HepG2 (cell line): Measurements from ENCODE around the gene SIK2. TPM values are rescaled to one million over a fixed set of nuclear protein-coding genes. Genes with fewer than 3 reads are reported as not detected.
A peak's percentile ranks its signal among the peaks of the same experiment; 100 is the strongest.

ENCODE experiments used
- FOXO1 ChIP-seq: sonication (generic); formaldehyde crosslinking; IDR thresholded peaks from 2 replicates; pipeline ENCODE4 v1.4.0; 2020; ENCODE audit warnings: missing genetic modification reagents
- HMGXB3 ChIP-seq: sonication (generic); formaldehyde crosslinking; IDR thresholded peaks from 2 replicates; pipeline ENCODE4 v1.4.0; 2020; ENCODE audit warnings: missing genetic modification reagents, borderline replicate concordance
- KLF16 ChIP-seq, 2 experiments: sonication (generic) in 1 of 2; formaldehyde crosslinking in 1 of 2; IDR thresholded peaks; 2 replicates each; pipeline versions ENCODE4 v1.6.1 to v1.8.0; 2016 to 2023; ENCODE audit warnings: missing genetic modification reagents in 2 of 2, missing compliant biosample characterization in 1 of 2
- NFAT5 ChIP-seq: sonication (generic); formaldehyde crosslinking; IDR thresholded peaks from 2 replicates; pipeline ENCODE4 v1.4.0; 2020; ENCODE audit warnings: missing genetic modification reagents
- POLR2AphosphoS5 ChIP-seq: IDR thresholded peaks from 2 replicates; pipeline ENCODE4 v1.6.1; 2012; ENCODE audit warnings: low read depth, low read length
- SKIL ChIP-seq: sonication (generic); formaldehyde crosslinking; IDR thresholded peaks from 2 replicates; pipeline ENCODE4 v1.8.0; 2022; ENCODE audit warnings: missing genetic modification reagents, mild to moderate bottlenecking, moderate library complexity, borderline replicate concordance
- TBX3 ChIP-seq: fragments of 450-650 bp; IDR thresholded peaks from 2 replicates; pipeline ENCODE4 v1.6.1; 2017; ENCODE audit warnings: antibody characterized with exemption, mild to moderate bottlenecking, inconsistent platforms, borderline replicate concordance
- TEAD3 ChIP-seq: optimal IDR thresholded peaks from 2 replicates; pipeline ENCODE3; 2016; ENCODE audit warnings: borderline replicate concordance
- ZNF180 ChIP-seq: sonication (generic); formaldehyde crosslinking; IDR thresholded peaks from 2 replicates; pipeline ENCODE4 v1.4.0; 2020; ENCODE audit warnings: low read depth, missing genetic modification reagents, borderline replicate concordance
- ZNF251 ChIP-seq: sonication (generic); formaldehyde crosslinking; IDR thresholded peaks from 2 replicates; pipeline ENCODE4 v1.9.0; 2021; ENCODE audit warnings: mild to moderate bottlenecking, missing genetic modification reagents
- ZNF367 ChIP-seq: sonication (generic); formaldehyde crosslinking; IDR thresholded peaks from 2 replicates; pipeline ENCODE4 v1.4.0; 2020; ENCODE audit warnings: missing genetic modification reagents, borderline replicate concordance
- ZNF501 ChIP-seq: sonication (generic); formaldehyde crosslinking; IDR thresholded peaks from 2 replicates; pipeline ENCODE4 v1.5.1; 2020; ENCODE audit warnings: mild to moderate bottlenecking, moderate library complexity, missing genetic modification reagents
- polyA plus RNA-seq, 8 experiments: library from polyadenylated mRNA; depleted of rRNA in 3 of 8; stranded (reverse) in 7 of 8; unstranded in 1 of 8; fragments of >200 nt; fragmentation: Illumina TruSeq in 4 of 8; extraction: Trizol in 4 of 8; gene quantifications; 2 replicates each; pipeline versions ENCODE4 v1.2.1 to v1.2.3, GENCODE V29; 2011 to 2016; ENCODE audit warnings: low read depth in 4 of 8, missing spikeins in 1 of 8, mixed read lengths in 1 of 8; ENCODE audit not compliant: insufficient read depth in 1 of 8
- total RNA-seq, 5 experiments: library from RNA; depleted of rRNA; stranded (reverse); fragments of >200 nt; fragmentation: Illumina TruSeq; extraction: Trizol; gene quantifications; 2 replicates each; pipeline ENCODE4 v1.2.3, GENCODE V29; 2016; ENCODE audit warnings: low read depth in 1 of 5
- TF ChIP-seq, protein P1 (sequence below), 2 experiments: sonication (generic) in 1 of 2; formaldehyde crosslinking in 1 of 2; IDR thresholded peaks; 2 replicates each; pipeline versions ENCODE4 v1.5.1 to v1.6.1; 2011 to 2020; ENCODE audit warnings: borderline replicate concordance in 1 of 2, low read depth in 1 of 2, low read length in 1 of 2, mild to moderate bottlenecking in 1 of 2, missing genetic modification reagents in 1 of 2, moderate library complexity in 1 of 2

SIK2 gene
- total and polyA plus RNA-seq, 2 of the 13 experiments (the other 11 are each of a cell fraction or from before 2014, with no cell fraction given), result 8.1 to 15.4 TPM

- TF ChIP-seq ZNF251 (CRISPR knock-in tag) (no peak), POLR2AphosphoS5 (no peak), HMGXB3 (CRISPR knock-in tag) (peak; percentile 50; the same call in 1 of the 2 replicates), ZNF367 (no peak), TEAD3 (CRISPR knock-in tag) (peak; percentile 89), NFAT5 (CRISPR knock-in tag) (peak; percentile 60; the same call in 1 of the 2 replicates), SKIL (CRISPR knock-in tag) (peak; percentile 68; the same call in 1 of the 2 replicates), KLF16 (CRISPR knock-in tag; IDR thresholded peaks at IDR 0.05) (peak; percentile 73 to 92; a peak in 2 of 4 replicates), FOXO1 (peak; percentile 65), ZNF180 (CRISPR knock-in tag) (no peak), TBX3 (no peak), ZNF501 (CRISPR knock-in tag) (peak; percentile 63)
- TF ChIP-seq, protein P1, sequence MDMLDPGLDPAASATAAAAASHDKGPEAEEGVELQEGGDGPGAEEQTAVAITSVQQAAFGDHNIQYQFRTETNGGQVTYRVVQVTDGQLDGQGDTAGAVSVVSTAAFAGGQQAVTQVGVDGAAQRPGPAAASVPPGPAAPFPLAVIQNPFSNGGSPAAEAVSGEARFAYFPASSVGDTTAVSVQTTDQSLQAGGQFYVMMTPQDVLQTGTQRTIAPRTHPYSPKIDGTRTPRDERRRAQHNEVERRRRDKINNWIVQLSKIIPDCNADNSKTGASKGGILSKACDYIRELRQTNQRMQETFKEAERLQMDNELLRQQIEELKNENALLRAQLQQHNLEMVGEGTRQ (IDR thresholded peaks at IDR 0.05; ENCODE audit: low read depth, low read length), result no peak
- TF ChIP-seq, protein P1 (CRISPR knock-in tag; IDR thresholded peaks at IDR 0.05; ENCODE audit: borderline replicate concordance), result no peak
Measured at GRCh38 chr11:111601979-111602864, at the start of gene SIK2 (continued).
